Measurements from ENCODE around the gene CEP78. TPM values are rescaled to one million over a fixed set of nuclear protein-coding genes. Genes with fewer than 3 reads are reported as not detected.

Gene CEP78
- total and polyA plus RNA-seq, 2 donors from 2014 or later, result 7.5 to 8.9 TPM

DNA sequence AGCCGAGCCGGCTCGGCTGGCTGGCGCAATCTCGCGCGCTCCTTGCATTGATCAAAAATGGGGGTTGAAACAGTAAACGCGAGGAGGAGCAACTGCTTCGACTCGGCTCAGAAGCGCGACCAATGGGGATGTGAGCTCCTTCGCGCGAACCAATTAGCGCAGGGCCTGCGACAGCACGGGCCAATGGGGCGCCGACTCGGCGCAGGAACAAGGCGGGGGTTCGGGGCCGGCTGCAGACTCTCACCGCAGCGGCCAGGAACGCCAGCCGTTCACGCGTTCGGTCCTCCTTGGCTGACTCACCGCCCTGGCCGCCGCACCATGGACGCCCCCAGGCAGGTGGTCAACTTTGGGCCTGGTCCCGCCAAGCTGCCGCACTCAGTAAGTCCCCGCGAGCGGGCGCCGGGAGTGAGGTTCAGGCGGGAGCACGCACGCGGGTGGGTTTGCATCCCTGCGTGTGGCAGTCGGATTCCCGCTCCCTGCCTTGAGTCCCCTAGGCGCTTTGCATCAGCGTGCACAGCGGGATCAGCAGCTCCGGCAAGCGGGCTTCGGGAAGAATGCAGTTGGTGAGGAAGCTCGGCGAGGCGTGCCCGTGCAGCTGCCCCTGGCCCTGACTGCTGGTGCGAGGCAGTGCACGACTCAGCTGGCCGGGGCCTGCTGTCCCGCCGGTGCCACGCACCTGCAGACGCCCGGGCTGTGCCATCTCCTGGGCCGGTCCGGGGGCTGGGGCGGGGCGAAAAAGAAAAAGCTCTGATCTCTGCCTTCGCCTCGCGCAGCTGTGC is 61.2 kb downstream of the CEP78 start, which contains the start of gene PSAT1:
Gene PSAT1, plus strand, starts transcription at position 233 of the 779 bp plus-strand sequence. Its CDS starts 86 bp downstream, at position 319.
- H3K27ac ChIP-seq (ENCODE audit: low read depth in 2 of 2, low read length in 2 of 2), result peak within 1 kb of the TSS; percentile 72 to 73
- DNase-seq (peak; percentile 95 to 97 (median 96)), FAIRE-seq (no peak)
- intact Hi-C loops (cut with DNase I), result no loop called here
- peak within 1 kb of the TSS; percentile 37 to 76 (median 49) for H3K9ac ChIP-seq (ENCODE audit: low read length in 3 of 3)
- TF ChIP-seq, protein P1, sequence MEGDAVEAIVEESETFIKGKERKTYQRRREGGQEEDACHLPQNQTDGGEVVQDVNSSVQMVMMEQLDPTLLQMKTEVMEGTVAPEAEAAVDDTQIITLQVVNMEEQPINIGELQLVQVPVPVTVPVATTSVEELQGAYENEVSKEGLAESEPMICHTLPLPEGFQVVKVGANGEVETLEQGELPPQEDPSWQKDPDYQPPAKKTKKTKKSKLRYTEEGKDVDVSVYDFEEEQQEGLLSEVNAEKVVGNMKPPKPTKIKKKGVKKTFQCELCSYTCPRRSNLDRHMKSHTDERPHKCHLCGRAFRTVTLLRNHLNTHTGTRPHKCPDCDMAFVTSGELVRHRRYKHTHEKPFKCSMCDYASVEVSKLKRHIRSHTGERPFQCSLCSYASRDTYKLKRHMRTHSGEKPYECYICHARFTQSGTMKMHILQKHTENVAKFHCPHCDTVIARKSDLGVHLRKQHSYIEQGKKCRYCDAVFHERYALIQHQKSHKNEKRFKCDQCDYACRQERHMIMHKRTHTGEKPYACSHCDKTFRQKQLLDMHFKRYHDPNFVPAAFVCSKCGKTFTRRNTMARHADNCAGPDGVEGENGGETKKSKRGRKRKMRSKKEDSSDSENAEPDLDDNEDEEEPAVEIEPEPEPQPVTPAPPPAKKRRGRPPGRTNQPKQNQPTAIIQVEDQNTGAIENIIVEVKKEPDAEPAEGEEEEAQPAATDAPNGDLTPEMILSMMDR (IDR thresholded peaks at IDR 0.05; ENCODE audit: borderline replicate concordance, extremely low read depth, insufficient read depth), result no peak
- peaks cover 0 to 6% (median 0%) of the 10 kb centered on the region in 3 donors for H3K4me1 ChIP-seq (ENCODE audit: control insufficient read depth in 2 of 3, insufficient read depth in 2 of 3, low read depth in 1 of 3, low read length in 3 of 3)
- H3K9me3 ChIP-seq (ENCODE audit: control insufficient read depth in 2 of 3, insufficient read depth in 1 of 3, low read length in 3 of 3), result no peaks in the 10 kb centered on the region
- peaks cover 0 to 2% (median 0%) of the 10 kb centered on the region in 3 donors for H3K36me3 ChIP-seq (ENCODE audit: control insufficient read depth in 2 of 3, insufficient read depth in 3 of 3, low read length in 3 of 3)
- no peaks in the 10 kb centered on the region for H3K27me3 ChIP-seq (ENCODE audit: control insufficient read depth, insufficient read depth, low read length)
- peak within 1 kb of the TSS; percentile 58 to 84 (median 81) for H3K4me3 ChIP-seq (ENCODE audit: low read length in 3 of 3)

- Histone ChIP-seq H3K27me3 (ENCODE audit: control insufficient read depth, insufficient read depth, low read length) (no peaks in the 10 kb centered on the region), H3K36me3 (ENCODE audit: control insufficient read depth in 2 of 3, insufficient read depth in 3 of 3, low read length in 3 of 3) (peaks cover 0 to 2% (median 0%) of the 10 kb centered on the region in 3 donors), H3K4me3 (ENCODE audit: low read length in 3 of 3) (peak overlapping the region; percentile 57 to 84 (median 81)), H3K9ac (ENCODE audit: low read length in 3 of 3) (peak overlapping the region in 2 of 3 donors; percentile 20 to 76), H3K9me3 (ENCODE audit: control insufficient read depth in 2 of 3, insufficient read depth in 1 of 3, low read length in 3 of 3) (no peaks in the 10 kb centered on the region), H3K27ac (ENCODE audit: low read depth in 2 of 2, low read length in 2 of 2) (peak overlapping the region in 1 of 2 donors; percentile 23), H3K4me1 (ENCODE audit: control insufficient read depth in 2 of 3, insufficient read depth in 2 of 3, low read depth in 1 of 3, low read length in 3 of 3) (peaks cover 0 to 6% (median 0%) of the 10 kb centered on the region in 3 donors)
- no peak for FAIRE-seq
- DNase-seq, result no peak
- intact Hi-C loops (cut with DNase I), result no loop called here
- TF ChIP-seq, protein P1 (IDR thresholded peaks at IDR 0.05; ENCODE audit: borderline replicate concordance, extremely low read depth, insufficient read depth), result no peak
These were observed 61.7 kb downstream of the CEP78 start for GRCh38 chr9:78297672-78297961.

- DNase-seq (peak in 4 of 5 donors; percentile 32 to 53 (median 47)), FAIRE-seq (no peak)
- Histone ChIP-seq H3K9me3 (ENCODE audit: control insufficient read depth in 2 of 3, insufficient read depth in 1 of 3, low read length in 3 of 3) (no peaks in the 10 kb centered on the region), H3K36me3 (ENCODE audit: control insufficient read depth in 2 of 3, insufficient read depth in 3 of 3, low read length in 3 of 3) (peaks cover 0 to 2% (median 0%) of the 10 kb centered on the region in 3 donors), H3K4me3 (ENCODE audit: low read length in 3 of 3) (peak overlapping the region; percentile 62 to 84 (median 81)), H3K27ac (ENCODE audit: low read depth in 2 of 2, low read length in 2 of 2) (peak overlapping the region in 1 of 2 donors; percentile 23), H3K4me1 (ENCODE audit: control insufficient read depth in 2 of 3, insufficient read depth in 2 of 3, low read depth in 1 of 3, low read length in 3 of 3) (peaks cover 0 to 6% (median 0%) of the 10 kb centered on the region in 3 donors), H3K27me3 (ENCODE audit: control insufficient read depth, insufficient read depth, low read length) (no peaks in the 10 kb centered on the region), H3K9ac (ENCODE audit: low read length in 3 of 3) (peak overlapping the region in 2 of 3 donors; percentile 33 to 76)
- TF ChIP-seq, protein P1 (IDR thresholded peaks at IDR 0.05; ENCODE audit: borderline replicate concordance, extremely low read depth, insufficient read depth), result no peak
- intact Hi-C loops (cut with DNase I), result no loop called here
These were observed 62.3 kb downstream of the CEP78 start for GRCh38 chr9:78298046-78298765.

All from kidney (tissue), 14 donors.